HG03045 (cell line): ENCODE data around the gene EIF3F.

Experiments used
- ATAC-seq: cut with Tn5 transposase; IDR thresholded peaks from one replicate; pipeline ENCODE4 v1.9.1; 2021; ENCODE audit warnings: mild to moderate bottlenecking, moderate library complexity; ENCODE audit not compliant: unreplicated experiment

The EIF3F gene

GRCh38 chr11:8036002-8036802 is 49.1 kb downstream of the EIF3F start:
- ATAC-seq, result no peak

GRCh38 chr11:8036986-8037385 is 49.8 kb downstream of the EIF3F start:
- ATAC-seq, result no peak

GRCh38 chr11:8038393-8038792 is 51.3 kb downstream of the EIF3F start:
- ATAC-seq, result no peak

- ATAC-seq, result no peak
Observed at GRCh38 chr11:8038811-8039529, 51.8 kb downstream of the EIF3F start.

- ATAC-seq, result no peak
Observed at GRCh38 chr11:8039530-8040260, 52.6 kb downstream of the EIF3F start.

GRCh38 chr11:8040261-8040920 is 53.3 kb downstream of the EIF3F start:
- no peak for ATAC-seq

- no peak for ATAC-seq
Observed at GRCh38 chr11:8040921-8041285, 53.8 kb downstream of the EIF3F start.

GRCh38 chr11:8041576-8041975 is 54.4 kb downstream of the EIF3F start:
- no peak for ATAC-seq

- no peak for ATAC-seq
Observed at GRCh38 chr11:8043756-8044155, 56.6 kb downstream of the EIF3F start.

GRCh38 chr11:8045839-8046238 is 58.7 kb downstream of the EIF3F start:
- ATAC-seq, result no peak

GRCh38 chr11:8047382-8047781 is 60.2 kb downstream of the EIF3F start:
- no peak for ATAC-seq

- ATAC-seq, result no peak
Observed at GRCh38 chr11:8049084-8049483, 61.9 kb downstream of the EIF3F start.
